K562 (cell line): Measurements from ENCODE around the gene RSAD1. TPM values are rescaled to one million over a fixed set of nuclear protein-coding genes. Genes with fewer than 3 reads are reported as not detected.
A peak's percentile ranks its signal among the peaks of the same experiment; 100 is the strongest.

Experiments used
- ATAC-seq: fragments of 200-7000 bp; cut with Tn5 transposase; 3 replicates; pipeline ENCODE4 v1.9.1; 2020; ENCODE audit warnings: moderate library complexity
- BruUV-seq: library from RNA; stranded (reverse); fragments of 400-500 nt; replicated peaks from 2 replicates; lab custom pipeline; 2021; lab: Mats Ljungman, UMichigan
- CTCF ChIA-PET: fragments of 300-600 bp; formaldehyde crosslinking; extraction: SDS; loops from one replicate; lab custom pipeline; 2021; ENCODE audit warnings: low intra/inter-chr PET ratio; lab: Yijun Ruan, JAX
- POLR2A ChIA-PET: fragments of 300-600, 350-650 bp; sonication (Branson Sonifier 250); formaldehyde crosslinking; extraction: SDS; loops from one replicate; lab custom pipeline; 2021; ENCODE audit warnings: antibody characterized with exemption, inconsistent platforms; lab: Yijun Ruan, JAX
- DNase-seq, 4 experiments: peaks; one replicate each; pipeline versions ENCODE4 v3.0.0 to v3.0.0-alpha.2; 2011 to 2018; ENCODE audit warnings: low spot score in 3 of 4, mixed read lengths in 3 of 4; ENCODE audit errors: extremely low read depth in 1 of 4
- FAIRE-seq: peaks from 2 replicates; lab custom pipeline; 2011; peaks lifted over from hg19 to GRCh38; lab: Jason Lieb, UNC
- H2AFZ ChIP-seq: 2 replicates; pipeline ENCODE4 v1.6.0; 2011; ENCODE audit warnings: low read depth, low read length, control low read depth, inconsistent platforms
- H3K27ac ChIP-seq: fragments of 200-600 bp; 3 replicates; pipeline ENCODE4 v1.8.0; 2011; ENCODE audit warnings: low read depth, mild to moderate bottlenecking, control low read depth, inconsistent platforms, low read length, moderate library complexity, mixed read lengths; ENCODE audit errors: extremely low read depth
- H3K27me3 ChIP-seq, 2 experiments: fragments of 300-600 bp in 1 of 2; 2 replicates in 1 of 2; 3 replicates in 1 of 2; pipeline versions ENCODE4 v1.6.0 to v1.8.0; 2011; ENCODE audit warnings: inconsistent platforms in 2 of 2, low read length in 2 of 2, mild to moderate bottlenecking in 1 of 2, mixed read lengths in 1 of 2, moderate library complexity in 1 of 2; ENCODE audit not compliant: control insufficient read depth in 2 of 2, insufficient read depth in 2 of 2
- H3K36me3 ChIP-seq: fragments of 300-600 bp; 3 replicates; pipeline ENCODE4 v1.8.0; 2011; ENCODE audit warnings: mild to moderate bottlenecking, low read length, inconsistent platforms; ENCODE audit not compliant: control insufficient read depth, insufficient read depth
- H3K4me1 ChIP-seq, 2 experiments: fragments of 200-600 bp in 1 of 2; replicated peaks in 1 of 2; 2 replicates in 1 of 2; 3 replicates in 1 of 2; pipeline versions ENCODE4 v1.5.1 to v1.8.0; 2011; ENCODE audit warnings: inconsistent platforms in 2 of 2, low read length in 2 of 2, mild to moderate bottlenecking in 1 of 2, mixed read lengths in 1 of 2, moderate library complexity in 1 of 2; ENCODE audit not compliant: control insufficient read depth in 2 of 2, insufficient read depth in 2 of 2
- H3K4me2 ChIP-seq: 2 replicates; pipeline ENCODE4 v1.6.1; 2011; ENCODE audit warnings: low read length, control low read depth, inconsistent platforms, mixed read lengths; ENCODE audit not compliant: insufficient read depth
- H3K4me3 ChIP-seq: fragments of 200-600 bp; sonication (generic), shearing (Covaris generic); 2 replicates; pipeline ENCODE4 v1.5.1; 2016; ENCODE audit warnings: control low read depth, inconsistent platforms
- H3K79me2 ChIP-seq: fragments of 200-600 bp; 3 replicates; pipeline ENCODE4 v1.8.0; 2011; ENCODE audit warnings: low read length, inconsistent platforms; ENCODE audit not compliant: control insufficient read depth, insufficient read depth
- H3K9ac ChIP-seq, 2 experiments: 2 replicates each; pipeline versions ENCODE4 v1.6.0 to v1.6.1; 2011; ENCODE audit warnings: low read depth in 2 of 2, low read length in 2 of 2, control low read depth in 1 of 2, inconsistent platforms in 1 of 2, mild to moderate bottlenecking in 1 of 2, mixed read lengths in 1 of 2; ENCODE audit not compliant: insufficient read depth in 1 of 2
- H3K9me1 ChIP-seq: one replicate; pipeline ENCODE4 v1.6.0; 2011; ENCODE audit warnings: inconsistent platforms, mild to moderate bottlenecking, low read length, moderate library complexity; ENCODE audit not compliant: control insufficient read depth, insufficient read depth
- H3K9me3 ChIP-seq: replicated peaks from 2 replicates; pipeline ENCODE4 v1.5.1; 2011; ENCODE audit warnings: low read depth, low read length, inconsistent platforms; ENCODE audit not compliant: control insufficient read depth, insufficient read depth
- H4K20me1 ChIP-seq: replicated peaks from 2 replicates; pipeline ENCODE4 v1.6.1; 2011; ENCODE audit warnings: low read length, inconsistent platforms, mixed read lengths; ENCODE audit not compliant: control insufficient read depth, insufficient read depth
- BRF1 ChIP-seq: IDR thresholded peaks from 3 replicates; pipeline ENCODE4 v1.6.1; 2011; ENCODE audit warnings: borderline replicate concordance, mild to moderate bottlenecking; ENCODE audit not compliant: insufficient read length; ENCODE audit errors: extremely low read depth
- CEBPB ChIP-seq: fragments of 450-650 bp; IDR thresholded peaks from 2 replicates; pipeline ENCODE4 v1.6.1; 2016; ENCODE audit warnings: missing genetic modification characterization, missing compliant biosample characterization
- CEBPG ChIP-seq, 3 experiments: fragments of 200-800 bp in 1 of 3; sonication (Bioruptor generic) in 1 of 3; sonication (generic) in 1 of 3; formaldehyde crosslinking in 1 of 3; IDR thresholded peaks in 2 of 3; conservative IDR thresholded peaks in 1 of 3; 2 replicates each; pipeline versions ENCODE4 v1.6.1 to v1.8.0; 2016 to 2022; ENCODE audit warnings: missing compliant biosample characterization in 2 of 3, missing genetic modification characterization in 2 of 3, mild to moderate bottlenecking in 1 of 3, missing genetic modification reagents in 1 of 3
- HNRNPH1 ChIP-seq: fragments of 200-400 bp; formaldehyde crosslinking; optimal IDR thresholded peaks from 2 replicates; pipeline ENCODE3; 2017; ENCODE audit warnings: low read depth, mild to moderate bottlenecking, low read length, moderate library complexity
- LARP7 ChIP-seq: fragments of 450-650 bp; IDR thresholded peaks from 2 replicates; pipeline ENCODE4 v1.6.1; 2016
- NFXL1 ChIP-seq: fragments of 450-650 bp; formaldehyde crosslinking; IDR thresholded peaks from 2 replicates; pipeline ENCODE4 v1.4.0; 2021; ENCODE audit warnings: mild to moderate bottlenecking
- SRSF1 ChIP-seq: fragments of 200-400 bp; formaldehyde crosslinking; IDR thresholded peaks from 2 replicates; pipeline ENCODE4 v1.6.1; 2017; ENCODE audit warnings: mild to moderate bottlenecking, low read depth, low read length, moderate library complexity
- ZNF707 ChIP-seq: fragments of 250-450 bp; sonication (Bioruptor Pico); conservative IDR thresholded peaks from 2 replicates; pipeline ENCODE4 v1.8.0; 2022; ENCODE audit warnings: inconsistent platforms, mild to moderate bottlenecking, moderate library complexity
- WGBS: fragments of 100-300 bp; shearing (Covaris generic); methylation state at CpG from one replicate; pipeline ENCODE4 v1.1.6; 2016; ENCODE audit warnings: low coverage, mixed read lengths; ENCODE audit not compliant: insufficient coverage; ENCODE audit errors: missing lambda C conversion rate; 5-methylcytosine and 5-hydroxymethylcytosine counted together
- in situ Hi-C: fragments of 300-500 bp; cut with MboI; formaldehyde crosslinking; loops from 4 replicates; pipeline ENCODE4 v1.15.0; 2018; ENCODE audit warnings: inconsistent platforms, mixed read lengths
- intact Hi-C: fragments of 100-400 bp; cut with micrococcal nuclease; formaldehyde crosslinking; loops from 2 replicates; pipeline ENCODE4 v1.14.2; 2022
- polyA plus RNA-seq, 8 experiments: library from polyadenylated mRNA; depleted of rRNA in 4 of 8; stranded (reverse) in 5 of 8; unstranded in 3 of 8; fragments of >200 nt; fragmentation: Nextera tagmentation in 2 of 8; fragmentation: Illumina TruSeq in 1 of 8; extraction: Ambion mirVana in 2 of 8; extraction: Trizol in 1 of 8; gene quantifications; 2 replicates each; pipeline versions ENCODE4 v1.2.1 to v1.2.3, GENCODE V29; 2011 to 2014; ENCODE audit warnings: inconsistent platforms in 1 of 8, missing spikeins in 1 of 8
- total RNA-seq, 7 experiments: library from RNA; depleted of rRNA in 6 of 7; stranded (reverse); fragments of >200 nt in 6 of 7; fragmentation: Illumina TruSeq in 2 of 7; extraction: Trizol in 2 of 7; gene quantifications; 2 replicates each; pipeline versions ENCODE4 v1.2.1 to v1.2.3, GENCODE V29; 2011 to 2021; ENCODE audit warnings: low replicate concordance in 1 of 7

Gene RSAD1
- total and polyA plus RNA-seq, 9 of the 15 experiments (the other 6 are each of a cell fraction or from before 2014, with no cell fraction given): 4.5 to 42.5 (median 26.8) TPM

- ChIA-PET POLR2A (no interaction called here), CTCF (no interaction called here)
- no peaks in the 10 kb centered on the region for H3K79me2 ChIP-seq
- H3K4me2 ChIP-seq: no peak overlapping the region
- intact Hi-C loops (no loop called here), in situ Hi-C loops (no loop called here)
- H4K20me1 ChIP-seq: no peaks in the 10 kb centered on the region
- no TSS peak for BruUV-seq
- H3K27ac ChIP-seq: no peak overlapping the region
- H3K36me3 ChIP-seq: no peaks in the 10 kb centered on the region
- no peak for ATAC-seq
- H3K9ac ChIP-seq: no peak overlapping the region
- DNase-seq: no peak
- H2AFZ ChIP-seq: no peak overlapping the region
- 0% methylated on average over 1 of the region's 1 CpG for WGBS
- TF ChIP-seq SRSF1 (no peak), BRF1 (no peak), CEBPB (tag) (0 out of 2 replicates have a peak, but pooled peaks have one; percentile 27), NFXL1 (CRISPR knock-in tag) (no peak), ZNF707 (CRISPR knock-in tag) (no peak), HNRNPH1 (no peak), CEBPG (CRISPR knock-in tag; IDR thresholded peaks at IDR 0.05) (no peak), CEBPG (tag; conservative IDR thresholded peaks at IDR 0.05 in 1 of 2, IDR thresholded peaks at IDR 0.05 in 1 of 2) (peak; percentile 18 to 28; a peak in 2 of 4 replicates), LARP7 (no peak)
- H3K4me1 ChIP-seq: no peaks in the 10 kb centered on the region; a peak in 2 of 5 replicates
- H3K9me1 ChIP-seq: no peaks in the 10 kb centered on the region
- H3K4me3 ChIP-seq: no peak overlapping the region
- H3K9me3 ChIP-seq: no peaks in the 10 kb centered on the region
- H3K27me3 ChIP-seq: no peaks in the 10 kb centered on the region; a peak in 1 of 5 replicates
- no peak for FAIRE-seq
These were observed 12.8 kb downstream of the RSAD1 start for GRCh38 chr17:50491505-50491904.
